GM19023 (cell line): ENCODE data around the gene LDHAL6B.

Source experiments
- ATAC-seq: cut with Tn5 transposase; IDR thresholded peaks from one replicate; pipeline ENCODE4 v1.9.1; 2021; ENCODE audit warnings: mild to moderate bottlenecking, moderate library complexity; ENCODE audit not compliant: unreplicated experiment

Gene LDHAL6B

DNA sequence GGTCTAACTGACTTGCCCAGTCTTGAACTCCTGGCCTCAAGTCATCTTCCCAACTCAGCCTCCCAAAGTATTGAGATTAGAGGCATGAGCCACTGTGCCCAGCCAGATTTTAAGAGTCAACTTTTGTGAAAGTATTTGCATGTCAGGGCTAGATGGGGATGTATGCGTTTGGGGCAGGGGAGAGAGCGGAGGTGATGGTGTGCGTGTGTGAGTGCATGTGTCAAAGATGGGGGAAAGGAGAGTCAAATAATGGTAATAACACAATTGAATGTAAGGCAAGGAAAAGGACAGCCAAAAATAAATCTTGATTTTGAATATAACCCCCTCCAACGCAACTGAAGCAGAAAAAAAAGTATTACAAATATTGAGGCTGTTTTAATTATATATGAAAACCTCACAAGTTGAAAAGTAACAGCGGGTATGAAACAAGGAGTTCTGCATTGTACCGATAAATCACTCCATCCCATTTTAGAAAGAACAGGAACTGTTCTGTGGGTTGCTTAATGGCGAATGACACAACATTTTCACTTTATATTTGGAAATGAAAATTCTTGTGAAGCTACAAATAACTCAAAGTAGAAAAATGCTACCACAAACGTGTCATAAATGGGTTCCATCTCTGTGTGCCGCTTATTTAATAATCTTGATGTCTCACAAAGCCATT lies 29.9 kb upstream of the LDHAL6B start:
- ATAC-seq: no peak

DNA sequence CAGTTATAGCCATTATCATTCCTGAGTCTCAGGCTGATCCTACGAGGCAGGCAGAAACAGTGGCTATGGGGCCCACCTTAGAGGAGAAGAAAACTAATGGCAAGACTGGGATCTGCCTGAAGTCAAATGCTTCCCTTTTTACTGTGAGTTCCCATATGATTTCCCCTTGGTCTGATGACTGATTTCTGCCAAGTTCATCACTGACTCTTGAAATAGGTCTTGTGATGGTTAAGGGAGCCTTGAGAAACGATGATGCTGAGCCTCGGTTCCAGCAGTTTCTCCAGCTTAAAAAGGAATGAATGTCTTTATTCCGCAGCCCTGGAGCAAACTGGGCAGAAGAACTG lies 29.4 kb upstream of the LDHAL6B start:
- no peak for ATAC-seq

DNA sequence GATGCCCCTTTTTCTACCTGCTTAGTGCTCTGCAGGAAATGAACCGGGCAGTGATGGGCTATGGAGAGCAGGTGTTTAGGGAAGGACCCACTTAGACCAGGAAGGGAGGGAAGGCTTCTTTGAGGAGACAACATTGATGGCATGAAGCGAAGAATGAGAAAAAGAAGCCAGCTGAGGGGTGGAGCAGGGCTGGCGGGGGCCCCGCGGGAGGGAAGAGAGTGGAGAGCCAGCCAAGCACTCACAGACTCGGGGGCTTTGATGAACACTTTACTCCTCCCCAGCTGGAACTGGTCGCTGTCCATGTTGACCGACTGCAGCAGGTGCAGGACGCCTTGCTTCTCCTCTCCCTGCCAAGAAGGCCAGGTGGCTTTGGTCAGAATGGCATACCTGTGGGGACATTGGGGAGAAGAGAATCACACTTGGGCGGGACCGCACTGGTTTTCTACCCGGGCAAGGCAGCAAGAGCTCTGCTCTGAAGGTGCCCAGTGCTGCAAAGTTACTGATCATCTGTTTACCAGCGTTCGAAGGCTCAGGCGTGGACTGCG lies 28.4 kb upstream of the LDHAL6B start:
- no peak for ATAC-seq

DNA sequence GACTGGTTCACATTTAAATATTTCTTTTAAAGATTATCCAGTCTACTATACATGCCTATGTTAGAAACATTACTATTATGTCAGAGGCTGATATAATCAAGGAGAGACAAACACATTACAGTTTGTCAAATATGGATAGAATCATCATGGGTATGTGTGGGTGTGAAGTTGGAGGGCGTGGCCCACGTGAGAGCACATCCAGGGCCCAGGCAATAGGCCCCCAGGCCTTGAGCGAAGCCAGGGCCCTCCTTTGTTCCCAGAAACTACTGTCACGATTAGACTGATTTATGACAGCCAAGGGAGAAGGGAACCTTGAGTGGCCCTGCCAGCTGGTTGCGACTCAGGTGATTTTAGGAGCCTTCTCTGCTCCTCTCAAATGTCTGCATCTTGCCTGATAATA lies 26.9 kb upstream of the LDHAL6B start:
- no peak for ATAC-seq

DNA sequence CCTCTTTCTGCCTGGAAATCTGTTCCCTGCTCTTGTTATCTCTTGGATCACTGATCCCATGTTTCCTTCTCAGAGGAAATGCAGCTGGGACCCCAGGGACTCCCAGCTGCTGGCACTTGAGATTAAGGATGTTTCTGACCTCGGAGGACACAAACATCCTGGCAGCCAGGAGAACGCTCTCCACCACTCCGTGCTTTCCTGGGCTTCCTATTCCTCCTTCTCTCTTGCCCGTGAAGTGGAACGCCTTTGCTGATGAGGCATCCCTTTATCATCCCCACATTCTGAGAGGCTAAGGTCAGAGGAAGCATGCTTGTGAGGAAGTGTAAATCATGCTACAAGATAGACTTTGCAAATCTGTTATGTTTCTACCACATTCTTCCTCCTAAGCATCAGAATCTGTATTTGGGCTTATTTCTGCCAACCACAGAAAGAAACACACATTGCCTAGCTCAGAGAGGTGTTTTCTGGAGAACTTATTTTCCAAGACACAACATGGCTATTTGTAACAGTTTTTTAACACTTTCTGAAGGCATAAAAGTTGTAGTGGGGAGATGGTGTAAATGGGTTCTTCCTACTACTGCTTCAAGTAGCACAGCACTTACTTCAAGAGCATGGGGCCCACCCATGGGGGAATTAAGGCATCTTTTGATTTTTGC lies 25.6 kb upstream of the LDHAL6B start:
- ATAC-seq: no peak

DNA sequence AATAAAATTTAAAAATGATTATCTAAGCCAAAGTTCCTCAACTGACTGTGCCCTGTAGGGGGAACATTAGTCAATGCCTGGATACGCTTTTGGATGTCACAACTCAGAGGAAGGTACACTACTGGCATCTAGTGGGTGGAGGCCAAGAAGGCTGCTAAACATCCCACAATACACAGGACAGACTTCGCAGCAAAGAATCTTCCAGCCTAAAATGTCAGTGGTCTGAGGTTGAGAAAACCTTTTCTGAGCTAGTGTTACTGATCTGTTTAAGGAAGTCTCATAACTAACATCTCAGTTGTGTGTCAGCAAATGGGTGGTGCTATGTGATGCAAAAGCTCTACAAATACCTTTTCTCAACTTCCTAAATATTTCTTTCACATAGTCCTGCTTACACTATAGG lies 20.9 kb upstream of the LDHAL6B start:
- ATAC-seq: no peak

DNA sequence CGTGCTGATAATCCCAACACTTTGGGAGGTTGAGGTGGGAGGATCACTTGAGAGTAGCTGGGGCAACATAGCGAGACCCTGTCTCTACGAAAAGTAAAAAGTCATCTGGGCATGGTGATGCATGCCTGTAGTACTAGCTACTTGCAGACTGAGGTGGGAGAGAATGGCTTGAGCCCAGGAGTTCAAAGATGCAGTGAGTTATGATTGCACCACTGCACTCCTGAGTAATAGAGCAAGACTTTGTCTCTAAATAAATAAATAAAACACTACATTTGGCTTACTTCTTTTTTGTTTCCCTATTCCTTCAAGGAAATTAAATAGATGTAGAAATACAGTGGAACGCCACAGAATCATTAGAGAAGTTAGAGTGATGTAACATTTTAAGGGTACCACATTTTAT lies 20.1 kb upstream of the LDHAL6B start:
- no peak for ATAC-seq

DNA sequence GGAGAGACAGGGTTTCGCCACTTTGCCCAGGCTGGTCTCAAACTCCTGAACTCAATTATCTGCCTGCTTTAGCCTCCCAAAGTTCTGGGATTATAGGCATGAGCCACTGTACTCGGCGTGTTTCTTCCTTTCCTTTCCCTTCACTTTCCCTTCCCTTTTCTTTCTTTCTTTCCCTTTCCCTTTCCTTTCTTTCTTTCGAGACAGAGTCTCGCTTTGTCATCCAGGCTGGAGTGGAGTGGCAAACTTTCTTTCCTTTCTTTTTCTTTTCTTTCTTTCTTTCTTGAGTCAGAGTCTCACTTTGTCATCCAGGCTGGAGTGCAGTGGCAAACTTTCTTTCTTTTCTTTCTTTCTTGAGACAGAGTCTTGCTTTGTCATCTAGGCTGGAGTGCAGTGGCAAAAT lies 17.4 kb upstream of the LDHAL6B start:
- no peak for ATAC-seq

DNA sequence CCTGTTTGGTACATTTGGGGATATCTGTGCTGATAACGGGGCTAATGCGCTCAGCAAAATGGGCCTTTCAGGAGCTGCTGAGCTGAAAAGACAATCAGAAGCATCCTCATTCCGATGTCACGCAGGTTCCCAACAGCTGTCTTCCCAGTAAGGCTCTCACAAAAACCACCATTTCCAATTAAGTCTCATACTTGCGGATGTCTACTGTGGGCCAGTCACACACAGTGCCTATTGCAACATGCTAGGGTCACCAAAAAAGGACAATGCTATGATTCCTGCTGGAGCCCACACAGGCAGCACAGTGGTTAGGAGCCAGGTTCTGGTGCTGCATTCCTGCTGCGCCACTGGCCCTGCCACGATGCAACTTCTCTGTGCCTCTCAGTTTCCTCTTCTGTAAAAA lies 16.4 kb upstream of the LDHAL6B start:
- ATAC-seq: no peak

DNA sequence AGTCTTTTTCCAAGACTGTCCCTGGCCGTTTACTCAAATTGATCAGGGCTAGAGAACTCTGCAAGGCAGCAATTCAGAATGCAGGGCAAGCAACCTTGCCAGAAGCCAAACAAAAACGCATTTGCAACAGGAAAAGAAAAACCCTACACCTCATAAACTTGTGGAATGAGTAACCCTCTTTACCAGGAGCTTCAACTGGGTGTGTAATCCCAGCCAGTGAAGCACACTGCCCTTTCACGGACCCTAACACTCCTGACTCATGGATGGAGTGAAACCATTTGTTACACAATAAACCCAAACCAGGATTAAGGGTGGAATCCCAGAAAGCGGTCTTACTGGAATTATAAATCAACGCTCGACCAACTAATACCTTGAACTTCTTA lies 14.8 kb upstream of the LDHAL6B start:
- no peak for ATAC-seq

DNA sequence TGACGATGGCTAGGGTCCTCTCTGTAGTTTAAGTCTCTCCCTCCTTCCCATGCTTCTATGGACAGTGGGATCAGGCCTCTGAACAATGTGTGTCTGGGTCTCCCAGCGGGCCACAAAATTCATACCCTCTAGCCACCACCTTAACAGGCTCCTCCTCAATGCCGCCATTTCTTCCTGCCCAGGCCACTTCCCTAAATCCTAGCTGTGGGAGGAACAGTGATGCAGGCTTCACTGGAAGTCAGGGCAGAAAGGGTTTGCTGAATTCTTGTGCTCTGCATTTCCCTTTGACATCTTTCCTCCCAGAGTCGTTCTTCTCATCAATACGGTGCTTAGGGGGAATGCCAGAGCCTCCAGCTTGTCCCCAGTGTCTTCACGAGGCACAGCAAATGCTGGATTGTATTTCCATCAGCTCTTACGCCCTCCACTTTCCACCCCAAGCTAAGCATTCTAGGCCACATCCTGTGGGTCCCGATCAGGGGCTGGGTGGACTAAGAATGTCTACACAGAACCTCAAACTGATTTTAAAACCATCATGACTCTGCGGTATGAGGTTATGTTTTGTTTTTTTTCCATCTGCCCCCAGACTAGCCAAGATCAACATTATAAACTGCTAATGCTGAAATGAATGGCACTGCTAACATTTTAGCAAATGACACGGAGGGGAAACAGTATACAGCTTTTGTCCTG lies 11.9 kb upstream of the LDHAL6B start:
- ATAC-seq: no peak

DNA sequence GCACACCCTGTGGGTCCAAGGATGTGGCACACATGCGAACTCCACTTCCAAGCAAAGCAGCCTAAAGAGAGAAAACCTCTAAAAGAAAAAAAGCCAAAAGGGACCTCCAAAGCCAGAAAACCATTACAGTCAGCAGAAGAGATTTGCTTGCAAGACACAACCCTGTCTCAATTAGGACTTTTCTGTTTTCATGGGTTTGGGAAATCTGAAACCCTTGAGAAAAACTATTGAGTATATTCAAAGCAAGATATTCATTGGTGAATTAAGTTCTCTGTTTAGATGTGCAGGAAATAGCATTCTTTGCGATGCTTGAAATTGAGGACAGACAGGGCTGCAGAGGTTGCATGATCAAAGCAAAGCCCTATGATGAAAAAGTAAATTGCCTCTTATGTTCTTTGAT lies 10.2 kb upstream of the LDHAL6B start:
- no peak for ATAC-seq

DNA sequence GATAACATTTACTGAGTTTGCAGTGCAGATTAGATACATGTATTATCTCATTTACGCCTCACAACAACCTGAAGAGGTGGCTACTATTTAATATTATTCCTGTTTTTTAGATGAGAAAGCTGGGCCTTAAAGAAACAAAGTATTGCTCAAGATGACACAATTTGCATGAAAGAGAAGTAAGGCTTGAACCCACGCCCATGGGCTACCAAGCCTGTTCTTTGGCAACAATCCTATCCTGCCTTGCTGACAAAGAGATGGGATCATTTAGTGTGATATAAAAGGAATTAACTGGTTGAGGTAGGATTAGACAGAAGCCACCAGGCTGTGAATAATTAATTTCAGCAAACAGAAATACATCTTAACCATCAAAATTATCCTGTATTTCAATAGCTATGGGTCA lies 9.2 kb upstream of the LDHAL6B start:
- ATAC-seq: no peak

DNA sequence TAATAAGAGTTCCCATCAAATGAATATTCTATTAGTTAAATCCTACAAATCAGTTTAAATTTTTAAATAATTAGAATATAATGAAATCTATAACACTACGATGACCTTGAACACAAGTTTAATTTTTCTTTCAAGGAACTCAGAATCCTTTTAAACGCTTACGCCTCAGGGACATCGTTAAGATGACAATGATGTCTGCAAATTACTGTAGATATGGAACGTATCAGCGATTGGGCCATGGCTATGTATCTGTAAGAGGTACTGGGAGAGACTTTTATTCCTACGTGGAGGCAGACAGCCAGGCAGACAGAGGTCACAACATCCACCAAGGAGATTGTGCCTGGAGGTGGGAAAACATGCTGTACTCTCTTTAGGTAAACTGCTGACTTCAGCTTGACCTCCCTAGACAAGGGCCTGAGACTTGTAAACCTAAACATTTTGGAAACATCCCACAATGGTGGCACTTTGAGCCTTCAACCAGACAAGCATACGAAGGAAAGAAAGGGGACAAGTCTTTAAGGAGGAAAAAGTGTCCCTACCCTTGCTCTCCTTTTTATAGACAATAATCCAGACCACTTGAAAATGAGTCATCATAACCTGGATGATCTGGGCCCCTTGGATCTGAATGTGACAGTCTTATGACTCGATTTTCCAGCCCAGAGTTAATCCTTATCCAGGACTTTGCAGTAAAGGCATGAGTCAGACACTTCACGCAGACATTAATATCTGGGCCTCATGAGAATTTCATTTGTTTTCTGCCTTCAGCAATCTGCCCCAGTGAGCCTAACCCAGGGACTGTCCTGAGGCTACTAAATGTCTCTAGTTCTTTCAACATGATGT lies 6.8 kb upstream of the LDHAL6B start:
- ATAC-seq: no peak

DNA sequence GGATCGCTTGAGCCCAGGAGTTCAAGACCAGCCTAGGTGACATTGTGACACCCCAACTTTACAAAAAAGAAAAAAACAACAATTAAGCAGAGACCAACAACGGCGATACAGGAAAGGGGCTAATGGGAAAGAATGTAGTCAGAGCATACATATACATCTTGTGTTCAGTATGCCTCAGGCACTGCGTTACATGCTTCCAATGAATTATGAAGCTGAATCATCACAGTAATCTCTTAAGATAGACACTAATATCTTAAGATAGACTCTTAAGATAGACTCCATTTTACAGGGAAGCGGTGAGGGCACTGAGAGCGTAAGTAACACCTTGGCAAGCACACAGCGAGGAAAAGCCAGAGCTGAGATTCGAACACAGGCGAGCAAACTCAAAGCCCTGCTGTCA lies 6.1 kb upstream of the LDHAL6B start:
- ATAC-seq: no peak

DNA sequence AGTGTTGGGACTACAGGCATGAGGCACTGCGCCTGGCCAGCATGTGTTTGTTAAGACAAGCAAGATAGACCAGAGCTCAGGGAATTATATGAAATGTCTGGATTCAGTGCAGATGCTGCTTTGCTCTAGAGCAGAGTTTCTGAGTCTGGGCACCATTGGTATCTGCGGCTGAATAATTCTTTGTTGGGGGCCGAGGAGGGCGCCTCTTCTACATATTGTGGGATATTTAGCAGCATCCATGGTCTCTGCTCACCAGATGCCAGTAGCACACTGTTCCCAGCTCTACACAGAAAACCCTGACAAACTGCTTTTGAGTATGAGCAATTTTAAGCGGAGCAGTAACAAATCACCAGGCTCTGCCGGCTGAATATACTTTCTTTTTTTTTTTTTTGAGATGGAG lies 3.6 kb upstream of the LDHAL6B start:
- ATAC-seq: no peak

DNA sequence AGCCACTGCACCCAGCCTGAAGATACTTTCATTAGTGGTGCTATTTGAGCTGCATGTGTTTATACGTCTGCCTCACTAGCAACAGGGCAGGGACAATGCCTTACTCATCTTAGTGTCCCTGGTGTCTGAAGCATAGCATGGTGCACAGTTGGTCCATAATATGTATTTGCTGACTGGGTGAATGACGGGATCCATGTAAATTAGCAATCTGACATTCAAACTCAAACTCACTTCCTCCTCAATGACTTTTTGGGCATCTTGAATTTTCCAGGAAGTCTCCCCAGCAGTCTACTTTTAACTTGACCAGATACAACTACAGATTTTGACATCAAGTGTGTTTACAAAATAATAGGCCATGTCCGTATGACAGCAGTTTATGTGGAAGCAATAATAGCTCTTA lies 3.0 kb upstream of the LDHAL6B start:
- ATAC-seq: no peak

DNA sequence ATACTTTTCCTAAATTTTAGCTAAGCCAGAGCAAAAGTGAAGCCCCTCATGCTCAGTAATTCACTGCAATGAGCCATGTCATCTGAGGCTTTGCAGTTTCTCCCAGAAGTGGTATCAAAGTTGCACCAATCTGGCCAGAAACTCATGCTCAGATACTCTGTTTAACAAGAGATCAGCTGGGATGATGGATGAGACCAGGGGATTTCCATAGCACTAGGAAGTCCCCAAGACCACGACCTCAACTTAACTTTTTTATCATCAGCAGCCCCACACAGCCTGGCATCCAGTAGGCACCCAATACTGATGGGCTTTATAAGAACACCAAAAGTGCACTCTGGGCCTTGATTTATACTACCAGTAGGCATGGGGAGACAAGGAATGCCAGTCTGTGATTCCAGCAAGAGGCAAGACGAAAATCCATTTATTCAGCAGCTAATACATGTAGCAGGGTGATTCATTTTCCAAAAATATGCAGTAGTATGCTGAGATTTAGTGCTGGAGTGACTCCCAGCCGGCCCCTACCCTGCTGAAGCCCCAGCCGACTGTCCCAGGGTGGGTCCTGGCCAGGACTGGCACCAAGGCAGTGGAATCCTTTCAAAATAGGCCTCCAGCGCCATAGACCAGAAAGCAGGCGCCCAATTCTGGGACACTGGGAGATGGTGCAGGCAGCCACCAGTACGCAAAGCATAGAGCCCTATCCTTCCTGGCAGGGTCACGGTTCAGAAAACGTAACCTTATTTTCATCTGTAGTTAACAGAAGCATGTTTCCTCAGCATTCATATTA lies 612 bp upstream of the LDHAL6B start:
- ATAC-seq: no peak

DNA sequence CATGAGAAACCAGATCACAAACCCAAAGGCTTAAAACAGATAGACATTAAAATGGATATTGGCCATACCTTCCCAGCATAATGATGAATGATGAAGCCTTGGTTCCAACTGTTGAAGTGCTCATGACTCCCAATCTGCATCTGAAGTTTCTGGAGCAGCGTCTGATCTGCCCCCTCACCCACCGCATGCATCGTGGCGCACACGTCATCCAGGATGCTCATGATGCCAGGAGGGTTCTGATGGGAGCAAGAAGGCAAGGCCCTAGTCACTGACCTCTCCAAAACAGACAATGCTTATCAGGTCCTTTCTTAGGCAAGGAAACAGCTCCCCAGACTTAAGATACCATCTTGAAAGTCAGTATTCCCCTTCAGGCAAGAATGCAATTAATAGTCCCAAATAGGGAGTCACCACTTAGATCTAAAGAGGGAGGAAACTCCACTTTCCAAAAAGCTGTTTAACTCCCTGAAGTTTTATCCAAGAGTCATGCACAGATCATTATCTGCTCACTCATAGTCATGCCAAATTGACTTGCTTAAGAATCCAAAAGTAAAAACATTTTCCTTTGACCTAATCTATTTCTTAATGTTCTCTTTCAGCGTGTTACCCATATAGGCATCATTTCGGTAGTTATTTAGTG lies 2.1 kb downstream of the LDHAL6B start:
- no peak for ATAC-seq

DNA sequence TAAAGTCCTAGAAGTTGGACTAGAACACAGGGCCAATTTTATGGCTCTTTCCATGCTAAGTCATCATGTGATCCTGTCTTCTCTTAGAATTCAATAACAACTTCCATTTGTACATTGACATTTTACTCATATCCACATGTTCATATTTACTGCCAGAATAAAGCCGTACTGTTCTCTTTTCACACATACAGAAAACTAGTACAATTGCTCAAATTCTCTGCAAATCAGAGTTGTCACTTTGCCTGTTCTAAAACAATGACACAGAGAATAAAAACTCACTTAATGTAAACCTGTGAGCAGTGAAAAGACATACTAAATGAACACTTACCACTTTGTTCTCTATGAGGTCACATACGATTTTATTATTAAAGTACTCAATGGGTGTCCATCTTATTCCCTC lies 3.5 kb downstream of the LDHAL6B start:
- no peak for ATAC-seq
